ENCODE data around the gene SERPINA12. TPM values are rescaled to one million over a fixed set of nuclear protein-coding genes. Genes with fewer than 3 reads are reported as not detected.
A peak's percentile ranks its signal among the peaks of the same experiment; 100 is the strongest.

SERPINA12 gene
- total and polyA plus RNA-seq, 2 of the 13 experiments (the other 11 are each of a cell fraction or from before 2014, with no cell fraction given), result 0.08 TPM; not detected in 1

DNA sequence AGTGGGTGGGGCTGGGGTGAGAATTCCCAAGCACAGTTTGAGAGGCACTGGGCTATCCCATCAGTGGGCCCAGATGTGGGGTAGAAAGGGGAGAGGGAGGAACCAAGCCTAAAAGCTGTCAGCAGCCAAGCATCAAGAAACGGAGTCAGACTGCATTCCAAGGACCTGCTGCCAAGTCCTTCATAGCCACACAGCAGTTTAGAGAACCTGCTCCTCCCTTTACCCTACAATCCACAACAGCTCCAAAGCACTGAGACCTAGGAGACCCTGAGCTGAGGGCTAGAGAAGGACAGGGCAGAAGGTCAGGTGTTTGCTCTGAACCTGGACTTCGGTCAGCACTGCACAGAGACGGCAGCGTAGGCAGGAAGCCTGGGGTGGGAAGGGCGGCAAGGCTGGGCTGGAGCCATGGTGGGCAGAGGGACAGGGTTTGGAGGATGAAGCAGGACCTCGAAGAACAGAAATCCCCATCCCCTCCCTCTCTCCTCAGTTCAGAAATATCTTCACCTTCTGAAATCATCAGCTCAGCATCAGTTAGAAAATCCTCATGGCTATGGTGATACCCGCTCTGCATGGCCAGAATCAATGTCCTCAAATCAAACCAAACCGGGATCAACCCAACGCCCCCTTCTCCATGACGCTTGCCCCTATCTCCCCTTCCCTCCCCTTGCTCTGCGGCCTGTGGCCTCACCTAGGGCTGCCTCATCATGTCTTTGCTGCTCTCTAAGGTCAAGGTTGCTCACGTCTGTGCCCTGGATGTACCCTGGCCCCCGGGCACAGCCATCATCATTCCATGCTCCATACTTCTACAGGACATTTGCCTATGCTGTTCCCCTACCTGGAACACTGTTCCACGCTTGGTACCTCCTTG, 39.1 kb upstream of the SERPINA12 start (continued):
- TF ChIP-seq, protein P1, sequence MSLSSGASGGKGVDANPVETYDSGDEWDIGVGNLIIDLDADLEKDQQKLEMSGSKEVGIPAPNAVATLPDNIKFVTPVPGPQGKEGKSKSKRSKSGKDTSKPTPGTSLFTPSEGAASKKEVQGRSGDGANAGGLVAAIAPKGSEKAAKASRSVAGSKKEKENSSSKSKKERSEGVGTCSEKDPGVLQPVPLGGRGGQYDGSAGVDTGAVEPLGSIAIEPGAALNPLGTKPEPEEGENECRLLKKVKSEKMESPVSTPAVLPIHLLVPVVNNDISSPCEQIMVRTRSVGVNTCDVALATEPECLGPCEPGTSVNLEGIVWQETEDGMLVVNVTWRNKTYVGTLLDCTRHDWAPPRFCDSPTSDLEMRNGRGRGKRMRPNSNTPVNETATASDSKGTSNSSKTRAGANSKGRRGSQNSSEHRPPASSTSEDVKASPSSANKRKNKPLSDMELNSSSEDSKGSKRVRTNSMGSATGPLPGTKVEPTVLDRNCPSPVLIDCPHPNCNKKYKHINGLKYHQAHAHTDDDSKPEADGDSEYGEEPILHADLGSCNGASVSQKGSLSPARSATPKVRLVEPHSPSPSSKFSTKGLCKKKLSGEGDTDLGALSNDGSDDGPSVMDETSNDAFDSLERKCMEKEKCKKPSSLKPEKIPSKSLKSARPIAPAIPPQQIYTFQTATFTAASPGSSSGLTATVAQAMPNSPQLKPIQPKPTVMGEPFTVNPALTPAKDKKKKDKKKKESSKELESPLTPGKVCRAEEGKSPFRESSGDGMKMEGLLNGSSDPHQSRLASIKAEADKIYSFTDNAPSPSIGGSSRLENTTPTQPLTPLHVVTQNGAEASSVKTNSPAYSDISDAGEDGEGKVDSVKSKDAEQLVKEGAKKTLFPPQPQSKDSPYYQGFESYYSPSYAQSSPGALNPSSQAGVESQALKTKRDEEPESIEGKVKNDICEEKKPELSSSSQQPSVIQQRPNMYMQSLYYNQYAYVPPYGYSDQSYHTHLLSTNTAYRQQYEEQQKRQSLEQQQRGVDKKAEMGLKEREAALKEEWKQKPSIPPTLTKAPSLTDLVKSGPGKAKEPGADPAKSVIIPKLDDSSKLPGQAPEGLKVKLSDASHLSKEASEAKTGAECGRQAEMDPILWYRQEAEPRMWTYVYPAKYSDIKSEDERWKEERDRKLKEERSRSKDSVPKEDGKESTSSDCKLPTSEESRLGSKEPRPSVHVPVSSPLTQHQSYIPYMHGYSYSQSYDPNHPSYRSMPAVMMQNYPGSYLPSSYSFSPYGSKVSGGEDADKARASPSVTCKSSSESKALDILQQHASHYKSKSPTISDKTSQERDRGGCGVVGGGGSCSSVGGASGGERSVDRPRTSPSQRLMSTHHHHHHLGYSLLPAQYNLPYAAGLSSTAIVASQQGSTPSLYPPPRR (CRISPR knock-in tag; IDR thresholded peaks at IDR 0.05; ENCODE audit: borderline replicate concordance), result peak; percentile 47; the same call in 1 of the 2 replicates
- no peak for TF ChIP-seq HDAC6 (IDR thresholded peaks at IDR 0.05; ENCODE audit: low read depth, low read length)
- no peak for TF ChIP-seq EHMT2 (IDR thresholded peaks at IDR 0.05; ENCODE audit: borderline replicate concordance, low read depth, low read length)
- no peak for TF ChIP-seq ZBTB39 (CRISPR knock-in tag; IDR thresholded peaks at IDR 0.05)
- peak; percentile 45 for TF ChIP-seq TEAD3 (CRISPR knock-in tag; optimal IDR thresholded peaks at IDR 0.05; ENCODE audit: borderline replicate concordance)
- 0 out of 2 replicates have a peak, but pooled peaks have one; percentile 58 for TF ChIP-seq ZNF414 (CRISPR knock-in tag; IDR thresholded peaks at IDR 0.05)
- TF ChIP-seq ZC3H13 (CRISPR knock-in tag; IDR thresholded peaks at IDR 0.05), result no peak
- no peak for TF ChIP-seq CHD2 (IDR thresholded peaks at IDR 0.05; ENCODE audit: low read depth, low read length)
- TF ChIP-seq POLR2AphosphoS5 (IDR thresholded peaks at IDR 0.05; ENCODE audit: low read depth, low read length), result no peak
- TF ChIP-seq, protein P2, sequence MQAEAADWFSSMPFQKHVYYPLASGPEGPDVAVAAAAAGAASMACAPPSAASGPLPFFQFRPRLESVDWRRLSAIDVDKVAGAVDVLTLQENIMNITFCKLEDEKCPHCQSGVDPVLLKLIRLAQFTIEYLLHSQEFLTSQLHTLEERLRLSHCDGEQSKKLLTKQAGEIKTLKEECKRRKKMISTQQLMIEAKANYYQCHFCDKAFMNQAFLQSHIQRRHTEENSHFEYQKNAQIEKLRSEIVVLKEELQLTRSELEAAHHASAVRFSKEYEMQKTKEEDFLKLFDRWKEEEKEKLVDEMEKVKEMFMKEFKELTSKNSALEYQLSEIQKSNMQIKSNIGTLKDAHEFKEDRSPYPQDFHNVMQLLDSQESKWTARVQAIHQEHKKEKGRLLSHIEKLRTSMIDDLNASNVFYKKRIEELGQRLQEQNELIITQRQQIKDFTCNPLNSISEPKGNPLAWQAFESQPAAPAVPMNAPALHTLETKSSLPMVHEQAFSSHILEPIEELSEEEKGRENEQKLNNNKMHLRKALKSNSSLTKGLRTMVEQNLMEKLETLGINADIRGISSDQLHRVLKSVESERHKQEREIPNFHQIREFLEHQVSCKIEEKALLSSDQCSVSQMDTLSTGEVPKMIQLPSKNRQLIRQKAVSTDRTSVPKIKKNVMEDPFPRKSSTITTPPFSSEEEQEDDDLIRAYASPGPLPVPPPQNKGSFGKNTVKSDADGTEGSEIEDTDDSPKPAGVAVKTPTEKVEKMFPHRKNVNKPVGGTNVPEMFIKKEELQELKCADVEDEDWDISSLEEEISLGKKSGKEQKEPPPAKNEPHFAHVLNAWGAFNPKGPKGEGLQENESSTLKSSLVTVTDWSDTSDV (CRISPR knock-in tag; IDR thresholded peaks at IDR 0.05), result no peak
- no peak for TF ChIP-seq U2AF1 (optimal IDR thresholded peaks at IDR 0.05; ENCODE audit: low read depth, low read length)
- no peak for TF ChIP-seq TRAFD1 (CRISPR knock-in tag; IDR thresholded peaks at IDR 0.05; ENCODE audit: borderline replicate concordance)
- no peak for TF ChIP-seq ZNF331 (CRISPR knock-in tag; IDR thresholded peaks at IDR 0.05)
- no peak for TF ChIP-seq RBFOX2 (IDR thresholded peaks at IDR 0.05; ENCODE audit: low read depth, low read length)
- no peak for TF ChIP-seq NFRKB (IDR thresholded peaks at IDR 0.05)
- TF ChIP-seq ZNF670 (CRISPR knock-in tag; IDR thresholded peaks at IDR 0.05; ENCODE audit: borderline replicate concordance), result no peak

All from HepG2 (cell line).